ENCODE data around the gene KIAA1217.

DNA sequence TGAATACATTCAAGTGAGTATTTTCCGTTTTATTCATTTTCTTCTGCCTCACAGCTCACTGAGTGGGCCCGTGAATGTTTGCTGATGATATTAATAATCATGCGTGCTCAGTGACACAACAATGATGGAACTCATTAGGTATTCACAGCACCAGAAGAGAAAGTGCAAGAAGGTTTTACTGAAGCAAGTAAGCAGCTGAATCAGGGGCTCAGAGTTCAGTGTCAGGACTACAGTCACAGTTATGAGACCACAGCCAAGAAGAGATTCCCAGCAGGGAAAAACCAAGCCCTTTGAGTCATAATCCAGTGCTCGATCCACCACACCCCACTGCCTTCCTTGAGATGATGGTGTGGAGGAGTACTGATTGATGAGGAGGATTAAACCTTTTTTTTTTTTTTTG, 247.4 kb downstream of the KIAA1217 start:
- no peak for TF ChIP-seq CTCF (conservative IDR thresholded peaks at IDR 0.05)
- no peak for TF ChIP-seq ZFX (IDR thresholded peaks at IDR 0.05)
